HAP-1 (cell line): ENCODE results near the gene TRAPPC2L.

Source experiments
- DNase-seq, 2 experiments: peaks; one replicate each; pipeline ENCODE4 v3.0.0-alpha.2; 2016 to 2020; ENCODE audit warnings: low spot score in 2 of 2
- H3K27me3 ChIP-seq: fragments of 250-450 bp; sonication (Bioruptor Pico); 2 replicates; pipeline ENCODE4 v1.5.1; 2020; ENCODE audit warnings: low read depth, mild to moderate bottlenecking, moderate library complexity
- H3K36me3 ChIP-seq: fragments of 250-450 bp; sonication (Bioruptor Pico); replicated peaks from 2 replicates; pipeline ENCODE4 v1.5.1; 2020; ENCODE audit warnings: mild to moderate bottlenecking
- H3K4me1 ChIP-seq: fragments of 250-450 bp; sonication (Bioruptor Pico); 2 replicates; pipeline ENCODE4 v1.5.1; 2020; ENCODE audit warnings: mild to moderate bottlenecking
- H3K4me3 ChIP-seq: fragments of 250-450 bp; sonication (Bioruptor Pico); 2 replicates; pipeline ENCODE4 v1.5.1; 2020; ENCODE audit warnings: mild to moderate bottlenecking, moderate library complexity
- H3K9me3 ChIP-seq: fragments of 250-450 bp; sonication (Bioruptor Pico); 2 replicates; pipeline ENCODE4 v1.5.1; 2020; ENCODE audit warnings: mild to moderate bottlenecking, moderate library complexity
- in situ Hi-C: fragments of 300-500 bp; cut with MboI; formaldehyde crosslinking; loops from 3 replicates; pipeline ENCODE4 v1.14.3; 2020; ENCODE audit warnings: low sequenced_read_pairs, inconsistent platforms, mixed read lengths

TRAPPC2L gene

DNA sequence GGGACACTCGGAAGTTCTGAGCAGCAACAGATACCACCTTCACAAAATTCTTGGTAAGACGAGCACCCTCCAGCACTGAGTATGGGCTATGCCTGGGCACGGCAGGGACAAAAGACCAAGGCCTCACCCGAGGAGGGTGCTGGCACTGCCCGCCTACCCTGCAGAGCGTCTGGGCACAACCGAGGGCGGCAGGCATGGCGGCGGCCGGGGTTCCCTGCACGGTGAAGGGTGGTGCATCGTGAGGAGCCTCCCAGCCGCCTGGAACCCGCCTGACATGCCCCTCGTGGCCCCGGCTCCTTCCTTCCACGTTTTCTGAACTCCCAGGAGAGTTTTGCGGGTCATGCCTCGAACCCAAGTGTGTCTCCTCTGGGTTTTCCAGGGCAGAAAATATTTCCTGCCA lies 19.1 kb upstream of the TRAPPC2L start:
- no peaks in the 10 kb centered on the region for H3K27me3 ChIP-seq
- no peak for DNase-seq
- in situ Hi-C loops, result no loop called here
- H3K4me1 ChIP-seq, result no peaks in the 10 kb centered on the region
- no peak overlapping the region for H3K4me3 ChIP-seq
- no peaks in the 10 kb centered on the region for H3K36me3 ChIP-seq
- H3K9me3 ChIP-seq, result no peaks in the 10 kb centered on the region

- H3K4me3 ChIP-seq, result no peak overlapping the region
- H3K27me3 ChIP-seq, result no peaks in the 10 kb centered on the region
- in situ Hi-C loops, result no loop called here
- DNase-seq, result no peak
- no peaks in the 10 kb centered on the region for H3K4me1 ChIP-seq
- H3K9me3 ChIP-seq, result no peaks in the 10 kb centered on the region
- no peaks in the 10 kb centered on the region for H3K36me3 ChIP-seq
Measured at GRCh38 chr16:88838566-88838965, 18.4 kb upstream of the TRAPPC2L start.

DNA sequence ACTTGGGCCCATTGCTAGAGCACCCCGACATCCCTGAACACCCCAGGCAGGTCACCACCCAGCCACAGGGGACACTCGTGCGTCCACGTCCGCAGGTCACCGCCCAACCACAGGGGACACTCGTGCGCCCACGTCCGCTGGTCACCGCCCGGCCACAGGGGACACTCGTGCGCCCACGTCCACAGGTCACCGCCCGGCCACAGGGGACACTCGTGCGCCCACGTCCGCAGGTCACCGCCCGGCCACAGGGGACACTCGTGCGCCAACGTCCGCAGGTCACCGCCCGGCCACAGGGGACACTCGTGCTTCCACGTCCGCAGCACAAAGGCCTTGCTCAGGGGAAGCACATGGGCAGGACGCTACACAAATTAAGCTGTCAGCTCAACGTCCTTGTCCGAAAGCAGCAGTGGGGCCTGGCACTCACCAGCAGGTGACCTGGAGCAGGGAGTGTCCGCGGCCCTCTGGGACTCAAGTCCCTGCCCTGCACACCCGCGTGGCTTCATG lies 17.8 kb upstream of the TRAPPC2L start:
- Histone ChIP-seq H3K4me1 (no peaks in the 10 kb centered on the region), H3K36me3 (no peaks in the 10 kb centered on the region), H3K27me3 (no peaks in the 10 kb centered on the region), H3K4me3 (no peak overlapping the region), H3K9me3 (no peaks in the 10 kb centered on the region)
- no peak for DNase-seq
- in situ Hi-C loops, result no loop called here

GRCh38 chr16:88839745-88840599 lies 17.0 kb upstream of the TRAPPC2L start:
- H3K9me3 ChIP-seq, result no peaks in the 10 kb centered on the region
- no peaks in the 10 kb centered on the region for H3K36me3 ChIP-seq
- DNase-seq, result no peak
- H3K4me1 ChIP-seq, result no peaks in the 10 kb centered on the region
- in situ Hi-C loops, result no loop called here
- H3K4me3 ChIP-seq, result no peak overlapping the region
- H3K27me3 ChIP-seq, result no peaks in the 10 kb centered on the region

DNA sequence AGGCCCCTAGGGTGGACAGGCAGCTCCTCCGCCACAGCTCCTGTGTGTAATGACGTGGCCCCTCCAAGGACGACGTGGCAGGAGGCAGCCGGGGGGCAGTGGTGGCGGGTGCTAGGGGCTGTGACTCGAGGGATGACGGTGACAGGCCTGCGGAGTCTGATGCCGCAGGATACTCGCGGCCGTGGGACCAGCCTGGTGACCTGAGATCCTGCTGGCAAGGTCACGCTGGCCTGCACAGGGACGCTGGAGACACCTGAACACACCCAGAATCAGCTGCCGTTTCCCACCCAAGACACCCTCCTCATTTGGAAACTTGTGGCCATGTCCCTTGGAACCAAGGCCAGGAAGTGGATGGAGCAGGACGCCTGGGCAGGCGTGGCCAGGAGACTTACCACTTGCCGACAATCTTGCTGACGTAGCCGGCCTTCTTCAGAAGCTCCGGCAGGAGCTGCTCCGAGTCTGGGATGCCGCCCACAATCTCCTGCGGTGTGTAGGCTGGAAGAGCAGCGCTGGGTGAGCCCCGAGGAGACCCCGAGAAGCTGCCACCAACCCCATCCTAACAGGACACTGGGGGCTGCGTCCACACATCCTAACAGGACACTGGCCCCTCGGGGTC lies 16.2 kb upstream of the TRAPPC2L start:
- in situ Hi-C loops, result no loop called here
- no peak overlapping the region for H3K4me3 ChIP-seq
- no peaks in the 10 kb centered on the region for H3K9me3 ChIP-seq
- no peaks in the 10 kb centered on the region for H3K27me3 ChIP-seq
- no peaks in the 10 kb centered on the region for H3K4me1 ChIP-seq
- no peak for DNase-seq
- H3K36me3 ChIP-seq, result no peaks in the 10 kb centered on the region

DNA sequence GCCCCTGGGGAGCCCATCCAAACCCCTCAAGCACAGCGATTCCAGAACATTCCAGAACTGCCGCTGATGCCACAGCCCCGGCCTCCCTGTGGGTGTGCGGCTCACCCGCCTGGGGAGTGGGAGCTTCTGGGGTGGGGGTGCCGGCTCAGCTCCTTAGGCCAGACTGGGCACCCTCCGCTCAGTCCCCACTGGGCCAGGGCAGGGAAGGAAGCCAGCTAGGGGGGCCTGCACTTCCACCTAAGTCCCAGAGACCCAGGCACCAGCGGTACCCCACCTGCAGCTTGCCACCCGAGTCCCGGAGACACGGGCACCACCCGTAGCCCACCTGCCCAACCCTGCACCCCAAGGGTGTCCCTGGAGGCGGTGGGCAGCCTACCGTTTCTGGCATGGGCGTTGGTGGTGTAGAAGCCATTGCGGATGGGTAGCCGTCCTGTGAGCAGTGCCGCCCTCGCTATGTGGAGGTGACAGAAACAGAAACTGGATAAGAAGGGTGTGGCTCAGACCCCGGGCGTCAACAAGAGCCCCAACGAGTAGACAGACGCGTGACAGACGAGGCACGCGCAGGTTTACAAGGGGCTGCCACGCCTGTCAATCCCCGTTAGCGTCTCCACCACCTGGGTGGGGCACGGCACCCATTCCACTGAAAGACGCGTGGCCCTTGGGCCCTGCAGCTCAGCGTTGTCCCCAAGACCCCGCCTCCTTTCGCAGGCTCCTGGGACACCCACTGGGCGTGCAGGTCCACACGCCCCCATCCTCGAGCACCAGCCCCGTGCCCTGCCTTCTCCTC lies 15.2 kb upstream of the TRAPPC2L start:
- Histone ChIP-seq H3K4me3 (no peak overlapping the region), H3K27me3 (no peaks in the 10 kb centered on the region), H3K36me3 (no peaks in the 10 kb centered on the region), H3K9me3 (no peaks in the 10 kb centered on the region), H3K4me1 (no peaks in the 10 kb centered on the region)
- in situ Hi-C loops, result no loop called here
- DNase-seq, result no peak

DNA sequence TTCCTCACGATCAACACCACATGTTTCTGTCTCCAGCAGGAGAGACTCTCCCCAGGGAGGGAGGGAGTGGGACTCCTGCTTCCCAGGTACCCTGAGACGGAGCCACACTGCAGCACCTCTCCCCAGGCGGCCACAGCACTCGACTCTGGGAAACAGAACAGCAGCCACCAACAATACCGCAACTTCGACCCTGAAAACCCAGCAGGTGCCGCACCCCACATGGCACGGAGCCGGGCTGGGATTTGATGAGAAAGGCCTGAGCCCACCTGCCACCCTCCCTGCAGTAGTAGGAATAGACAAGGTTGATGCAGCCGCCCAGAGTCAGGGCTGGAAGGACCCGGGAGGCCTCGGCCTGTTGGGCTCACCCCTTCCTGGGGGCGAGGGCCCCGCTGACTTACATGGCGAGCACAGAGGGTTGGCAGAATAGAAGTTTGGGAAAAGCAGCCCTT lies 14.6 kb upstream of the TRAPPC2L start:
- in situ Hi-C loops, result no loop called here

GRCh38 chr16:88842806-88843205 lies 14.1 kb upstream of the TRAPPC2L start:
- no peaks in the 10 kb centered on the region for H3K4me1 ChIP-seq
- no peak for DNase-seq
- no peaks in the 10 kb centered on the region for H3K9me3 ChIP-seq
- H3K4me3 ChIP-seq, result no peak overlapping the region
- in situ Hi-C loops, result no loop called here
- no peaks in the 10 kb centered on the region for H3K36me3 ChIP-seq
- H3K27me3 ChIP-seq, result no peaks in the 10 kb centered on the region

More for the DNA sequence above, 14.6 kb upstream of the TRAPPC2L start:
- Histone ChIP-seq H3K36me3 (no peaks in the 10 kb centered on the region), H3K9me3 (no peaks in the 10 kb centered on the region), H3K27me3 (no peaks in the 10 kb centered on the region), H3K4me3 (no peak overlapping the region), H3K4me1 (no peaks in the 10 kb centered on the region)
- DNase-seq, result no peak

DNA sequence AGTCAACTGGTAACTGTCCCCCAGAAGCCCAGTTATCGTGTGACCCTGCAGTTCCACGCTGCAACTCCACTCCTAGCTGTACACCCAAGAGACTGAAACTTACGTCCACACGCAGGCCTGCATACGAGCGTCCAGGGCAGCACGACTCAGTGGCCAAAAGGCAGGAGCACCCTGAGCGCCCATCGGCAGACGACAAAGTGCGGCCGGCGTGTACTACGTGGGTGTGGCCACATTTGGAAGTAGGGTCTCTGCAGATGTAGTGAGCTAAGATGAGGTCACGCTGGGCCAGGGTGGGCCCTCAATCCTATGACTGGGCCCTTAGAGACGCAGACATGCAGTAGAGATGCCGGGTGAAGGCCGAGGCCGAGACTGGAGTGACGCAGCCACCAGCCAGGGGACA lies 13.7 kb upstream of the TRAPPC2L start:
- H3K36me3 ChIP-seq, result no peaks in the 10 kb centered on the region
- in situ Hi-C loops, result no loop called here
- H3K9me3 ChIP-seq, result no peaks in the 10 kb centered on the region
- no peaks in the 10 kb centered on the region for H3K4me1 ChIP-seq
- DNase-seq, result no peak
- no peak overlapping the region for H3K4me3 ChIP-seq
- H3K27me3 ChIP-seq, result no peaks in the 10 kb centered on the region

DNA sequence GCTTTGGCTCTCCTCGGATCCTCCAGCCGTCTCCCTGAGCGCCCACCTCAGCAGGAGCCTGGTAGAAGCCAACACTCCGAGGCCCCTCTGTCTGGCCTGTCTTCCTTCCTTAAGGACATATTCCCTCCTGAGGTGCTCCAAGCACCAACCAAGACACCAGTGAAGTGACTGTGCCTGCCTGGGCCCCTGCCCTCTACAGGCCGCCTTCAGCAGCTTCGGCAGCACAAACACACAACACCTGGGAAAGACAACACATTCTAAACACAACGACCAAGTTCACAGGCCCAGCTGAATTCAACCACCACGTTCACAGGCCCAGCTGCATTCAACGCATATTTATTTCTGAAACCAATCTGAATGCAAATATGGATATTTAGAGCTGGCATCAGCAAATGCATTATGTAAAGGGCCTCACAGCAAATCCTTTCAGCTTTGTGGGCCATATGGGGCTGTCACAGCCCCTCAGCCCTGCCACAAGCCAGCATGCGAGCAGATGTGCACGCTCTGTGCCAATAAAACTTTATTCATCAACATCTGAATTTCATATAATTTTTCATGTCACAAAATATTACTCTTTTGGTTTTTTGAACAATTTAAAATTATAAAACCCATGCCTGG lies 12.4 kb upstream of the TRAPPC2L start:
- Histone ChIP-seq H3K36me3 (no peaks in the 10 kb centered on the region), H3K9me3 (no peaks in the 10 kb centered on the region), H3K27me3 (no peaks in the 10 kb centered on the region), H3K4me1 (no peaks in the 10 kb centered on the region), H3K4me3 (no peak overlapping the region)
- no peak for DNase-seq
- in situ Hi-C loops, result no loop called here

DNA sequence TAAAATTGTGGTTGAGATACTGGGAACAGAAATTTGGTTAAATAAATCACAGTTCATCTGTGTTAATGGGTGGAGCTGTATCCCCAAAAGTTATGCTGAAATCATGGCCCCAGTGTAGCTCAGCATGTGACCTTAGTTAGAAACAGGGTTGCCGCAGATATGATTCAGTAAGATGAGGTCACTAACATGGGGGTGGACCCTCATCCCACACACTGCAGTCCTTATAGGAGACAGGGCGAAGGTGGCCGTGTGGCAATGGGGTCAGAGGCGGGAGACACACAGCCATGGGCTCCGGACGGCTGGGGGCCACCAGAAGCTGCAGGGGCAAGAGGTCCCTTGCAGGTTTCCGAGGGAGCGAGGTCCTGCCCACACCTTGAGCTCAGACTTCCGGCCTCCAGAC lies 10.8 kb upstream of the TRAPPC2L start:
- H3K9me3 ChIP-seq, result no peaks in the 10 kb centered on the region
- no peak overlapping the region for H3K4me3 ChIP-seq
- no peak for DNase-seq
- H3K36me3 ChIP-seq, result no peaks in the 10 kb centered on the region
- in situ Hi-C loops, result no loop called here
- no peaks in the 10 kb centered on the region for H3K27me3 ChIP-seq
- no peaks in the 10 kb centered on the region for H3K4me1 ChIP-seq

GRCh38 chr16:88847654-88848053 lies 9.3 kb upstream of the TRAPPC2L start:
- H3K4me3 ChIP-seq, result no peak overlapping the region
- no peaks in the 10 kb centered on the region for H3K27me3 ChIP-seq
- H3K36me3 ChIP-seq, result no peaks in the 10 kb centered on the region
- no peaks in the 10 kb centered on the region for H3K4me1 ChIP-seq
- in situ Hi-C loops, result no loop called here
- DNase-seq, result no peak
- H3K9me3 ChIP-seq, result no peaks in the 10 kb centered on the region

DNA sequence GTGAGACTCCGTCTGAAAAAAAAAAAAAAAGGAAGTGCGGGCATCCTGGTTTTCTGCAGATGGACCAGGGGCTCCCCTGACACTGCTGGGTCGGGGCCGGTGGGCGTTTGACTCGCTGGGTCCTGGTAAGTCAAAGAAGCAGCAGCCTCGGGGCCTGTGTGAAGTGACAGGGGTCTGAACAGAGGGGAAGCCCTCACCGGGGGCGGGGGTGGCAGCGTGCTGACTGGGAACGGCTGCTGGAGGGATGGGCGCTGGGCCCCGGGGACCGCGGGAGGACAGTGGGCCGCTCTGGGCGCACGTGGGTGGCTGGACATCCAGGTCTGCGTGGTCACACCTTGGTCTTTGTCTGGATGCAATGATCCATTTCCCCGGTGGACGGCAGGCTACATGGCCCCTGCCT lies 8.4 kb upstream of the TRAPPC2L start:
- H3K4me3 ChIP-seq, result no peak overlapping the region
- no peaks in the 10 kb centered on the region for H3K36me3 ChIP-seq
- no peaks in the 10 kb centered on the region for H3K4me1 ChIP-seq
- H3K9me3 ChIP-seq, result no peaks in the 10 kb centered on the region
- in situ Hi-C loops, result no loop called here
- no peak for DNase-seq
- no peaks in the 10 kb centered on the region for H3K27me3 ChIP-seq
